ENCODE results near the gene ZNF646. TPM values are rescaled to one million over a fixed set of nuclear protein-coding genes. Genes with fewer than 3 reads are reported as not detected.

Gene ZNF646
- total and polyA plus RNA-seq, 5 donors from 2014 or later: 2.2 to 23.4 (median 4.6) TPM

DNA sequence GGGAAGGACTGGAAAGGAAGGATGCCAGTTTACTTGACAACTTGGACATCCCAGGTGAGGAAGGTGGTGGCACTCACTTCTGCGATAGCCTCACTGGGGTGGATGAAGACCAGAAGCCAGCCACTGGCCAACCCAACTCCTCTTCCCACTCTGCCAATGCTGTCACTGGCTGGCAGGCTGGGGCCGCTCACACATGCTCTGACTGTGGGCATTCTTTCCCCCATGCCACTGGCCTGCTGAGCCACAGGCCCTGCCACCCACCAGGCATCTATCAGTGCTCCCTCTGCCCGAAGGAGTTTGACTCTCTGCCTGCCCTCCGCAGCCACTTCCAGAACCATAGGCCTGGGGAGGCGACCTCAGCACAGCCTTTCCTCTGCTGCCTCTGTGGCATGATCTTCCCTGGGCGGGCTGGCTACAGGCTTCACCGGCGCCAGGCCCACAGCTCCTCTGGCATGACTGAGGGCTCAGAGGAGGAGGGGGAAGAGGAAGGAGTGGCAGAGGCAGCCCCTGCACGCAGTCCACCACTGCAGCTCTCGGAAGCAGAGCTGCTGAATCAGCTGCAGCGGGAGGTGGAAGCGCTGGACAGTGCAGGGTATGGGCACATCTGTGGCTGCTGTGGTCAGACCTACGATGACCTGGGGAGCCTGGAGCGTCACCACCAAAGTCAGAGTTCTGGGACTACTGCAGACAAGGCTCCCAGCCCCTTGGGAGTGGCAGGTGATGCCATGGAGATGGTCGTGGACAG lies 4.5 kb downstream of the ZNF646 start:
- H3K27ac Mint-ChIP-seq: no peak overlapping the region
- Histone ChIP-seq H3K9me3 (ENCODE audit: control insufficient read depth in 2 of 2, low read length in 2 of 2) (no peaks in the 10 kb centered on the region), H3K4me3 (ENCODE audit: low read depth, low read length) (no peak overlapping the region), H3K4me1 (ENCODE audit: control insufficient read depth, insufficient read depth, low read length, poor library complexity, severe bottlenecking) (peaks cover 18% of the 10 kb centered on the region), H3K36me3 (ENCODE audit: control insufficient read depth, insufficient read depth, low read length) (peaks cover 42% of the 10 kb centered on the region), H3K27ac (ENCODE audit: insufficient read depth, low read length, poor library complexity, severe bottlenecking) (no peak overlapping the region), H3K27me3 (ENCODE audit: control insufficient read depth, insufficient read depth, low read length) (no peaks in the 10 kb centered on the region)
- DNase-seq: no peak
- H3K4me1 Mint-ChIP-seq: peaks cover 5 to 50% (median 14%) of the 10 kb centered on the region in 4 donors
- H3K4me3 Mint-ChIP-seq: peak overlapping the region in 1 of 4 donors; percentile 62
- H3K9me3 Mint-ChIP-seq: no peaks in the 10 kb centered on the region
- peaks cover 3% of the 10 kb centered on the region for H3K27me3 Mint-ChIP-seq
- peaks cover 29% of the 10 kb centered on the region for H3K36me3 Mint-ChIP-seq
- ATAC-seq (ENCODE audit: low read depth in 2 of 2): no peak

DNA sequence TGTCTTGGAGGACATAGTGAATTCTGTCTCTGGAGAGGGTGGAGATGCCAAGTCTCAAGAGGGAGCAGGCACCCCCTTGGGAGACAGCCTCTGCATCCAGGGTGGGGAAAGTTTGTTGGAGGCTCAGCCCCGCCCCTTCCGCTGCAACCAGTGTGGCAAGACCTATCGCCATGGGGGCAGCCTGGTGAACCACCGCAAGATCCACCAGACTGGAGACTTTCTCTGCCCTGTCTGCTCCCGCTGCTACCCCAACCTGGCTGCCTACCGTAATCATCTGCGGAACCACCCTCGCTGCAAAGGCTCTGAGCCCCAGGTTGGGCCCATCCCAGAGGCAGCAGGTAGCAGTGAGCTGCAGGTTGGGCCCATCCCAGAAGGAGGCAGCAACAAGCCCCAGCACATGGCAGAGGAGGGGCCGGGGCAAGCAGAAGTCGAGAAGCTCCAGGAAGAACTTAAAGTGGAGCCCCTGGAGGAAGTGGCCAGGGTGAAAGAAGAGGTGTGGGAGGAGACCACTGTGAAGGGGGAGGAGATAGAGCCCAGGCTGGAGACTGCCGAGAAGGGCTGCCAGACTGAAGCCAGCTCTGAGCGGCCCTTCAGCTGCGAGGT lies 5.2 kb downstream of the ZNF646 start:
- H3K4me1 Mint-ChIP-seq: peaks cover 5 to 48% (median 11%) of the 10 kb centered on the region in 4 donors
- H3K9me3 Mint-ChIP-seq: no peaks in the 10 kb centered on the region
- no peak for DNase-seq
- Histone ChIP-seq H3K9me3 (ENCODE audit: control insufficient read depth in 2 of 2, low read length in 2 of 2) (no peaks in the 10 kb centered on the region), H3K27me3 (ENCODE audit: control insufficient read depth, insufficient read depth, low read length) (no peaks in the 10 kb centered on the region), H3K4me1 (ENCODE audit: control insufficient read depth, insufficient read depth, low read length, poor library complexity, severe bottlenecking) (peaks cover 18% of the 10 kb centered on the region), H3K36me3 (ENCODE audit: control insufficient read depth, insufficient read depth, low read length) (peaks cover 42% of the 10 kb centered on the region), H3K4me3 (ENCODE audit: low read depth, low read length) (no peak overlapping the region), H3K27ac (ENCODE audit: insufficient read depth, low read length, poor library complexity, severe bottlenecking) (no peak overlapping the region)
- H3K27ac Mint-ChIP-seq: peak overlapping the region in 1 of 3 donors; percentile 36
- no peaks in the 10 kb centered on the region for H3K27me3 Mint-ChIP-seq
- no peak for ATAC-seq (ENCODE audit: low read depth in 2 of 2)
- H3K4me3 Mint-ChIP-seq: no peak overlapping the region
- peaks cover 29% of the 10 kb centered on the region for H3K36me3 Mint-ChIP-seq

GRCh38 chr16:31080035-31080629 lies 5.9 kb downstream of the ZNF646 start:
- Histone ChIP-seq H3K27me3 (ENCODE audit: control insufficient read depth, insufficient read depth, low read length) (no peaks in the 10 kb centered on the region), H3K9me3 (ENCODE audit: control insufficient read depth in 2 of 2, low read length in 2 of 2) (no peaks in the 10 kb centered on the region), H3K27ac (ENCODE audit: insufficient read depth, low read length, poor library complexity, severe bottlenecking) (no peak overlapping the region), H3K4me1 (ENCODE audit: control insufficient read depth, insufficient read depth, low read length, poor library complexity, severe bottlenecking) (peaks cover 12% of the 10 kb centered on the region), H3K36me3 (ENCODE audit: control insufficient read depth, insufficient read depth, low read length) (peaks cover 42% of the 10 kb centered on the region), H3K4me3 (ENCODE audit: low read depth, low read length) (no peak overlapping the region)
- Mint-ChIP-seq H3K27ac (no peak overlapping the region), H3K9me3 (no peaks in the 10 kb centered on the region), H3K4me3 (peak overlapping the region in 1 of 4 donors; percentile 50), H3K36me3 (peaks cover 29% of the 10 kb centered on the region), H3K4me1 (peaks cover under 1 to 41% (median 4%) of the 10 kb centered on the region in 4 donors), H3K27me3 (no peaks in the 10 kb centered on the region)
- DNase-seq: no peak
- ATAC-seq (ENCODE audit: low read depth in 2 of 2): no peak

DNA sequence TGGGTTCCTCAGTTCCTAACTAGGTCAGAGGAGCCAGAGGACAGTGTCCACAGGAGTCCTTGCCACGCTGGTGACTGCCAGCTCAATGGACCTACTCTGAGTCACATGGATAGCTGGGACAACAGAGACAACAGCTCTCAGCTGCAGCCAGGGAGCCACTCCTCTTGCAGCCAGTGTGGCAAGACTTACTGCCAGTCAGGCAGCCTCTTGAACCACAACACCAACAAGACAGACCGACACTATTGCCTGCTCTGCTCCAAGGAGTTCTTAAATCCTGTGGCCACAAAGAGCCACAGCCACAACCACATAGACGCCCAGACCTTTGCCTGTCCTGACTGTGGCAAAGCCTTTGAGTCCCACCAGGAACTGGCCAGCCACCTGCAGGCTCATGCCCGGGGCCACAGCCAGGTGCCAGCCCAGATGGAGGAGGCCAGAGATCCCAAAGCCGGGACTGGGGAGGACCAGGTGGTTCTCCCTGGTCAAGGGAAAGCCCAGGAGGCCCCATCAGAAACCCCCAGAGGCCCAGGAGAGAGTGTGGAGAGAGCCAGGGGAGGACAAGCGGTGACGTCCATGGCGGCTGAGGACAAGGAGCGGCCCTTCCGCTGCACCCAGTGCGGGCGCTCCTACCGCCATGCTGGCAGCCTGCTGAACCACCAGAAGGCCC lies 6.7 kb downstream of the ZNF646 start:
- peaks cover 29% of the 10 kb centered on the region for H3K36me3 Mint-ChIP-seq
- H3K4me1 Mint-ChIP-seq: peaks cover 0 to 35% (median 1%) of the 10 kb centered on the region in 4 donors
- no peak overlapping the region for H3K4me3 Mint-ChIP-seq
- Histone ChIP-seq H3K27ac (ENCODE audit: insufficient read depth, low read length, poor library complexity, severe bottlenecking) (no peak overlapping the region), H3K4me3 (ENCODE audit: low read depth, low read length) (no peak overlapping the region), H3K27me3 (ENCODE audit: control insufficient read depth, insufficient read depth, low read length) (no peaks in the 10 kb centered on the region), H3K36me3 (ENCODE audit: control insufficient read depth, insufficient read depth, low read length) (peaks cover 42% of the 10 kb centered on the region), H3K9me3 (ENCODE audit: control insufficient read depth in 2 of 2, low read length in 2 of 2) (no peaks in the 10 kb centered on the region), H3K4me1 (ENCODE audit: control insufficient read depth, insufficient read depth, low read length, poor library complexity, severe bottlenecking) (peaks cover 4% of the 10 kb centered on the region)
- ATAC-seq (ENCODE audit: low read depth in 2 of 2) (no peak), DNase-seq (no peak)
- no peaks in the 10 kb centered on the region for H3K27me3 Mint-ChIP-seq
- H3K9me3 Mint-ChIP-seq: no peaks in the 10 kb centered on the region
- no peak overlapping the region for H3K27ac Mint-ChIP-seq

- no peaks in the 10 kb centered on the region for H3K9me3 Mint-ChIP-seq
- H3K27me3 ChIP-seq (ENCODE audit: control insufficient read depth, insufficient read depth, low read length): no peaks in the 10 kb centered on the region
- DNase-seq: no peak
- peak overlapping the region in 1 of 4 donors; percentile 81 for H3K4me3 Mint-ChIP-seq
- no peak overlapping the region for H3K27ac ChIP-seq (ENCODE audit: insufficient read depth, low read length, poor library complexity, severe bottlenecking)
- H3K36me3 ChIP-seq (ENCODE audit: control insufficient read depth, insufficient read depth, low read length): peaks cover 37% of the 10 kb centered on the region
- no peaks in the 10 kb centered on the region for H3K27me3 Mint-ChIP-seq
- peaks cover 23% of the 10 kb centered on the region for H3K36me3 Mint-ChIP-seq
- no peaks in the 10 kb centered on the region for H3K9me3 ChIP-seq (ENCODE audit: control insufficient read depth in 2 of 2, low read length in 2 of 2)
- no peak for ATAC-seq (ENCODE audit: low read depth in 2 of 2)
- peak overlapping the region in 1 of 3 donors; percentile 69 for H3K27ac Mint-ChIP-seq
- peaks cover 0 to 29% (median 2%) of the 10 kb centered on the region in 4 donors for H3K4me1 Mint-ChIP-seq
- H3K4me1 ChIP-seq (ENCODE audit: control insufficient read depth, insufficient read depth, low read length, poor library complexity, severe bottlenecking): peaks cover 2% of the 10 kb centered on the region
- no peak overlapping the region for H3K4me3 ChIP-seq (ENCODE audit: low read depth, low read length)
Observed at GRCh38 chr16:31081428-31082351, 7.5 kb downstream of the ZNF646 start.

GRCh38 chr16:31082368-31083045 lies 8.3 kb downstream of the ZNF646 start:
- Mint-ChIP-seq H3K27ac (peak overlapping the region in 1 of 3 donors; percentile 69), H3K4me3 (peak overlapping the region in 1 of 4 donors; percentile 81), H3K36me3 (peaks cover 22% of the 10 kb centered on the region), H3K9me3 (no peaks in the 10 kb centered on the region), H3K4me1 (peaks cover 0 to 29% (median 2%) of the 10 kb centered on the region in 4 donors), H3K27me3 (no peaks in the 10 kb centered on the region)
- Histone ChIP-seq H3K4me3 (ENCODE audit: low read depth, low read length) (no peak overlapping the region), H3K27ac (ENCODE audit: insufficient read depth, low read length, poor library complexity, severe bottlenecking) (no peak overlapping the region), H3K27me3 (ENCODE audit: control insufficient read depth, insufficient read depth, low read length) (no peaks in the 10 kb centered on the region), H3K9me3 (ENCODE audit: control insufficient read depth in 2 of 2, low read length in 2 of 2) (no peaks in the 10 kb centered on the region), H3K4me1 (ENCODE audit: control insufficient read depth, insufficient read depth, low read length, poor library complexity, severe bottlenecking) (peaks cover 2% of the 10 kb centered on the region), H3K36me3 (ENCODE audit: control insufficient read depth, insufficient read depth, low read length) (peaks cover 29% of the 10 kb centered on the region)
- ATAC-seq (ENCODE audit: low read depth in 2 of 2): no peak
- no peak for DNase-seq

Data from CD4-positive, CD25-positive, alpha-beta regulatory T cell (primary cell).